PC-3 (cell line): ENCODE measurements around the gene PIK3R3. TPM values are rescaled to one million over a fixed set of nuclear protein-coding genes. Genes with fewer than 3 reads are reported as not detected.

ENCODE experiments used
- ATAC-seq: fragments of 200-7000 bp; cut with Tn5 transposase; 2 replicates; pipeline ENCODE4 v1.9.1; 2020; ENCODE audit warnings: mild to moderate bottlenecking, moderate library complexity
- BruUV-seq: library from RNA; stranded (reverse); fragments of 400-500 nt; replicated peaks from 2 replicates; lab custom pipeline; 2021; lab: Mats Ljungman, UMichigan
- CTCF ChIA-PET: fragments of 300-600 bp; sonication (Branson Sonifier 250); formaldehyde crosslinking; loops from one replicate; lab custom pipeline; 2022; ENCODE audit warnings: antibody characterized with exemption; lab: Charles Lee
- POLR2A ChIA-PET: fragments of 300-600 bp; sonication (Branson Sonifier 250); formaldehyde crosslinking; loops from one replicate; lab custom pipeline; 2022; ENCODE audit warnings: antibody characterized with exemption; ENCODE audit not compliant: unreplicated experiment; lab: Charles Lee
- DNase-seq: peaks from one replicate; pipeline ENCODE4 v3.0.0-alpha.2; 2015
- H2AFZ ChIP-seq: fragments of 300-600 bp; sonication (generic); 2 replicates; pipeline ENCODE4 v1.6.0; 2016; ENCODE audit warnings: antibody characterized with exemption, low read length
- H3F3A ChIP-seq: fragments of 300-600 bp; sonication (generic); one replicate; pipeline ENCODE4 v1.6.0; 2017; ENCODE audit warnings: antibody characterized with exemption, low read length, control low read depth, mild to moderate bottlenecking; ENCODE audit not compliant: unreplicated experiment
- H3K27ac ChIP-seq: fragments of 300-600 bp; sonication (generic); 2 replicates; pipeline ENCODE4 v1.5.1; 2016; ENCODE audit warnings: mild to moderate bottlenecking, low read length
- H3K27me3 ChIP-seq: fragments of 300-600 bp; sonication (generic); 2 replicates; pipeline ENCODE4 v1.6.1; 2016; ENCODE audit warnings: low read length, mixed read lengths
- H3K36me3 ChIP-seq: fragments of 300-600 bp; sonication (generic); 2 replicates; pipeline ENCODE4 v1.6.1; 2016; ENCODE audit warnings: low read depth, mixed run types, low read length, mixed read lengths
- H3K4me1 ChIP-seq: fragments of 300-600 bp; sonication (generic); 2 replicates; pipeline ENCODE4 v1.5.1; 2016; ENCODE audit warnings: low read length; ENCODE audit not compliant: insufficient read depth
- H3K4me2 ChIP-seq: fragments of 300-600 bp; sonication (generic); 2 replicates; pipeline ENCODE4 v1.6.0; 2016; ENCODE audit warnings: low read length
- H3K4me3 ChIP-seq: fragments of 300-600 bp; sonication (generic); 2 replicates; pipeline ENCODE4 v1.5.1; 2016; ENCODE audit warnings: mild to moderate bottlenecking, low read length, mixed read lengths
- H3K79me2 ChIP-seq: fragments of 300-600 bp; sonication (generic); 2 replicates; pipeline ENCODE4 v1.6.1; 2017; ENCODE audit warnings: low read length, mixed read lengths
- H3K9ac ChIP-seq: fragments of 300-600 bp; sonication (generic); 2 replicates; pipeline ENCODE4 v1.6.0; 2016; ENCODE audit warnings: mild to moderate bottlenecking, low read length
- H3K9me2 ChIP-seq: fragments of 300-600 bp; sonication (generic); replicated peaks from 2 replicates; pipeline ENCODE4 v1.6.1; 2016; ENCODE audit warnings: mixed run types, low read length, mixed read lengths
- H3K9me3 ChIP-seq: fragments of 300-600 bp; sonication (generic); 2 replicates; pipeline ENCODE4 v1.6.1; 2016; ENCODE audit warnings: low read length, mixed read lengths
- H4K20me1 ChIP-seq: fragments of 300-600 bp; sonication (generic); 2 replicates; pipeline ENCODE4 v1.6.1; 2016; ENCODE audit warnings: low read length, mixed read lengths
- EZH2 ChIP-seq: fragments of 300-600 bp; sonication (generic); IDR thresholded peaks from one replicate; pipeline ENCODE4 v1.6.1; 2017; ENCODE audit warnings: antibody characterized with exemption, mild to moderate bottlenecking, low read length; ENCODE audit not compliant: unreplicated experiment
- EZH2phosphoT487 ChIP-seq: fragments of 300-600 bp; sonication (generic); IDR thresholded peaks from 2 replicates; pipeline ENCODE4 v1.6.1; 2018; ENCODE audit warnings: mild to moderate bottlenecking, antibody characterized with exemption, low read length, borderline replicate concordance
- intact Hi-C: fragments of 100-400 bp; cut with micrococcal nuclease; formaldehyde crosslinking; loops from 2 replicates; pipeline ENCODE4 v1.9.0; 2023
- total RNA-seq: library from RNA; depleted of rRNA; stranded (reverse); fragments of >200 nt; gene quantifications from 2 replicates; pipeline ENCODE4 v1.2.3, GENCODE V29; 2014
- TF ChIP-seq, protein P1 (sequence below): fragments of 300-600 bp; sonication (generic); conservative IDR thresholded peaks from 2 replicates; pipeline ENCODE4 v1.5.1; 2017; ENCODE audit warnings: antibody characterized with exemption, low read depth, mild to moderate bottlenecking, low read length

PIK3R3 gene
- total RNA-seq, 1 experiment from 2014 or later = 17.7 TPM

DNA sequence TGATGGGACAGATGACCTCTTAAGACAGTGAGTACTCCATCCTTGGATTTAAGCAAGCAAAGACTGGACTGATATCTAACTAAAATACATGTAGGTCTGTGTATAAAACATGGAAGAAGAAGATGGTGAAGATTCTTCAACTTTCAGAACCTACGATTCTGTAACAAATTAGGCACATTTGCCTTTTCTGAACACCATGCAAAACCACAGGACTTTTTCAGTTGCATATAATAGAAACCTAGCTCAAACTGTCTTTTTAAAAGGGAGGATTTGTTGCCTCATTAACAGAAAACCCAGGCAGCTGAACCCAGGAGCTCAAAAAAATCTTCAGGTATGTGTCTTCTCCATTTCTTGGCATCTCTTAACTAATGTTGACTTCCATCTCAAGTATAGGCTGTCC lies 27.8 kb upstream of the PIK3R3 start:
- Histone ChIP-seq H3K9me2 (no peaks in the 10 kb centered on the region), H3K27ac (no peak overlapping the region), H3F3A (no peaks in the 10 kb centered on the region), H4K20me1 (no peaks in the 10 kb centered on the region), H3K27me3 (no peaks in the 10 kb centered on the region), H2AFZ (no peak overlapping the region), H3K4me3 (no peak overlapping the region), H3K36me3 (no peaks in the 10 kb centered on the region), H3K4me2 (no peak overlapping the region), H3K9ac (no peak overlapping the region), H3K4me1 (no peaks in the 10 kb centered on the region), H3K79me2 (no peaks in the 10 kb centered on the region), H3K9me3 (no peaks in the 10 kb centered on the region)
- no TSS peak for BruUV-seq
- DNase-seq (no peak), ATAC-seq (no peak)
- POLR2A ChIA-PET = no interaction called here
- TF ChIP-seq EZH2 = no peak
- TF ChIP-seq EZH2phosphoT487 = no peak
- TF ChIP-seq, protein P1, sequence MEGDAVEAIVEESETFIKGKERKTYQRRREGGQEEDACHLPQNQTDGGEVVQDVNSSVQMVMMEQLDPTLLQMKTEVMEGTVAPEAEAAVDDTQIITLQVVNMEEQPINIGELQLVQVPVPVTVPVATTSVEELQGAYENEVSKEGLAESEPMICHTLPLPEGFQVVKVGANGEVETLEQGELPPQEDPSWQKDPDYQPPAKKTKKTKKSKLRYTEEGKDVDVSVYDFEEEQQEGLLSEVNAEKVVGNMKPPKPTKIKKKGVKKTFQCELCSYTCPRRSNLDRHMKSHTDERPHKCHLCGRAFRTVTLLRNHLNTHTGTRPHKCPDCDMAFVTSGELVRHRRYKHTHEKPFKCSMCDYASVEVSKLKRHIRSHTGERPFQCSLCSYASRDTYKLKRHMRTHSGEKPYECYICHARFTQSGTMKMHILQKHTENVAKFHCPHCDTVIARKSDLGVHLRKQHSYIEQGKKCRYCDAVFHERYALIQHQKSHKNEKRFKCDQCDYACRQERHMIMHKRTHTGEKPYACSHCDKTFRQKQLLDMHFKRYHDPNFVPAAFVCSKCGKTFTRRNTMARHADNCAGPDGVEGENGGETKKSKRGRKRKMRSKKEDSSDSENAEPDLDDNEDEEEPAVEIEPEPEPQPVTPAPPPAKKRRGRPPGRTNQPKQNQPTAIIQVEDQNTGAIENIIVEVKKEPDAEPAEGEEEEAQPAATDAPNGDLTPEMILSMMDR = no peak
- intact Hi-C loops = no loop called here
- CTCF ChIA-PET = no interaction called here

DNA sequence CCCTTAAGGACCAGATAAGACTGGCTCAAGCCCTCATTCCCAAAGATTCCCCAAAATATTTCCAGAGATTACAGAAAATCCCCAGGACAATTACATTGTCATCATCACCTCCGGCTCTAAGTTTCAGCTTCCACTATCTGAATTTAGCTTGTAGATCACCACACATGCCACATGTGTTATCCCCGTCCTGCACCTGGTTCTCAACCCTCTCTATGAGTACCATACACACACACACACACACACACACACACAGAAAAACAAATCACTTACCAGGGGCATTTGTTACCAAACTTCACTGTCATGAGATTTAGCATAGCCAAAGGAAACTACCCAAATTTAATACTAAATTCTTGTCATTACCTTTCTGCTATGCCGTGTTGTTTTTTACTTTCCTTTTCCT lies 27.1 kb upstream of the PIK3R3 start:
- ATAC-seq (no peak), DNase-seq (no peak)
- TF ChIP-seq EZH2 = no peak
- TF ChIP-seq, protein P1 = no peak
- no peak for TF ChIP-seq EZH2phosphoT487
- H3K9ac ChIP-seq = no peak overlapping the region
- H3K4me1 ChIP-seq = no peaks in the 10 kb centered on the region
- H3K9me3 ChIP-seq = no peaks in the 10 kb centered on the region
- BruUV-seq = no TSS peak
- H3K4me3 ChIP-seq = no peak overlapping the region
- intact Hi-C loops = no loop called here
- H3K79me2 ChIP-seq = no peaks in the 10 kb centered on the region
- no peaks in the 10 kb centered on the region for H3K36me3 ChIP-seq
- no peaks in the 10 kb centered on the region for H4K20me1 ChIP-seq
- H3K27me3 ChIP-seq = no peaks in the 10 kb centered on the region
- no peak overlapping the region for H2AFZ ChIP-seq
- no peaks in the 10 kb centered on the region for H3K9me2 ChIP-seq
- H3K4me2 ChIP-seq = no peak overlapping the region
- no peaks in the 10 kb centered on the region for H3F3A ChIP-seq
- no peak overlapping the region for H3K27ac ChIP-seq
- ChIA-PET POLR2A (no interaction called here), CTCF (no interaction called here)

DNA sequence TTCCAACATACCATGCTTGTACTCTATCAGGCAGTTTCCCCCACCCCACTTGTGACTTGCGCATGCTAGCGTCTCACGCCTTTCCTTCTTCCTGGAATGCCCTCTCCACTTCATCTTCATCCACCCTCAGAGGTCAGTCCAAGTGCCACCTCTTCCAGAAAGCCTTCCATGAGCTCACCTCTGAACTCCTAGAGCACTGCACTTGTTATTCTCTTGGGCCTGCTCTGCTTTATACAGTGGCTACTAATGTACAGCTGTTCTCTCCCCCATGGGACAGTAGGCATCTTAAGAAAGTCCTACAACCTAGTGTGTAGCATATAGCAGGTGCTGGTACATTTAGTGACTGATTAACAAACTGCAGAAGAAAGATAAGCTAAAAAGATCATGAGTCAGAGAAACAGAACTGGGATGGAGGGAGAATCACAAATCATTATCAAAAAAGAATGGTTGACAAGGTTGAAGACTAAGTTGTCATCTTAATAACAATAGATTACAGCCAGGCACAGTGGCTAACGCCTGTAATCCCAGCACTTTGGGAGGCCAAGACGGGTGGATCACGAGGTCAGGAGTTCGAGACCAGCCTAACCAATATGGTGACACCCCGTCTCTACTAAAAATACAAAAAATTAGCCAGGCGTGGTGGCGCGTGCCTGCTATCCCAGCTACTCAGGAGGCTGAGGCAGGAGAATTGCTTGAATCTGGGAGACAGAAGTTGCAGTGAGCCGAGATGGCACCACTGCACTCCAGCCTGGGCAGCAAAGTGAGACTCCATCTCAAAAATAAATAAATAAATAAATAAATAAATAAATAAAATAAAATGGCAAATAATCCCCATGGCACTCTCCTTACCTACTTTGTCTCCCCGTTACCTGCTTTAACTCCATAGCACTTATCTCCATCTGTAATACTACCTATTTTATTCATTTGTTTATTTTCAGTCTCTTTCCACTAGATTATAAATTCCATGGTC lies 26.2 kb upstream of the PIK3R3 start:
- ATAC-seq = no peak
- DNase-seq = no peak
- no peak overlapping the region for H3K4me2 ChIP-seq
- ChIA-PET CTCF (no interaction called here), POLR2A (no interaction called here)
- no peaks in the 10 kb centered on the region for H3K79me2 ChIP-seq
- no peaks in the 10 kb centered on the region for H3F3A ChIP-seq
- no peaks in the 10 kb centered on the region for H3K9me2 ChIP-seq
- H3K27me3 ChIP-seq = no peaks in the 10 kb centered on the region
- H2AFZ ChIP-seq = no peak overlapping the region
- no peak overlapping the region for H3K4me3 ChIP-seq
- H3K36me3 ChIP-seq = no peaks in the 10 kb centered on the region
- H3K27ac ChIP-seq = no peak overlapping the region
- BruUV-seq = no TSS peak
- H3K9ac ChIP-seq = no peak overlapping the region
- TF ChIP-seq EZH2phosphoT487 (no peak), EZH2 (no peak)
- TF ChIP-seq, protein P1 = no peak
- H3K9me3 ChIP-seq = no peaks in the 10 kb centered on the region
- no peaks in the 10 kb centered on the region for H4K20me1 ChIP-seq
- intact Hi-C loops = no loop called here
- no peaks in the 10 kb centered on the region for H3K4me1 ChIP-seq
